Renal pelvis (tissue), 12 donors: ENCODE data around the gene SMIM10L1. TPM values are rescaled to one million over a fixed set of nuclear protein-coding genes. Genes with fewer than 3 reads are reported as not detected.

Experiments used
- DNase-seq: peaks from one replicate; pipeline ENCODE4 v3.0.0-alpha.2; 2013
- long read RNA-seq, 16 experiments: transcript quantifications; one replicate each; lab custom pipeline, GENCODE V29; 2026
- polyA plus RNA-seq, 3 donors: library from polyadenylated mRNA; unstranded; fragments of 120-200 nt; gene quantifications; one replicate each; pipeline ENCODE4 v1.2.1, GENCODE V29; 2013; ENCODE audit not compliant: insufficient read length in 3 of 3

SMIM10L1 gene
- 10 to 100 TPM; 16.9 to 18.0 (median 17.3) TPM for polyA plus RNA-seq
- long read RNA-seq, donor 1, full-length matches to known transcripts: 51 of 51 reads
- long read RNA-seq, donor 1, partial matches to known transcripts: 0 of 51 reads
- long read RNA-seq, donor 1, other reads (novel, unspliced or antisense): 0 of 51 reads
- long read RNA-seq, donor 2, full-length matches to known transcripts: 64 of 64 reads
- long read RNA-seq, donor 2, partial matches to known transcripts: 0 of 64 reads
- long read RNA-seq, donor 2, other reads (novel, unspliced or antisense): 0 of 64 reads
- long read RNA-seq, donor 3, full-length matches to known transcripts: 50 of 50 reads
- long read RNA-seq, donor 3, partial matches to known transcripts: 0 of 50 reads
- long read RNA-seq, donor 3, other reads (novel, unspliced or antisense): 0 of 50 reads
- long read RNA-seq, donor 4, full-length matches to known transcripts: 64 of 64 reads
- long read RNA-seq, donor 4, partial matches to known transcripts: 0 of 64 reads
- long read RNA-seq, donor 4, other reads (novel, unspliced or antisense): 0 of 64 reads
- long read RNA-seq, donor 5, full-length matches to known transcripts: 42 of 42 reads
- long read RNA-seq, donor 5, partial matches to known transcripts: 0 of 42 reads
- long read RNA-seq, donor 5, other reads (novel, unspliced or antisense): 0 of 42 reads
- long read RNA-seq, donor 6, full-length matches to known transcripts: 51 of 51 reads
- long read RNA-seq, donor 6, partial matches to known transcripts: 0 of 51 reads
- long read RNA-seq, donor 6, other reads (novel, unspliced or antisense): 0 of 51 reads
- long read RNA-seq, donor 7, full-length matches to known transcripts: 78 of 78 reads
- long read RNA-seq, donor 7, partial matches to known transcripts: 0 of 78 reads
- long read RNA-seq, donor 7, other reads (novel, unspliced or antisense): 0 of 78 reads
- long read RNA-seq, donor 8, full-length matches to known transcripts: 27 of 27 reads
- long read RNA-seq, donor 8, partial matches to known transcripts: 0 of 27 reads
- long read RNA-seq, donor 8, other reads (novel, unspliced or antisense): 0 of 27 reads
- long read RNA-seq, donor 9, full-length matches to known transcripts: 88 of 88 reads
- long read RNA-seq, donor 9, partial matches to known transcripts: 0 of 88 reads
- long read RNA-seq, donor 9, other reads (novel, unspliced or antisense): 0 of 88 reads
- long read RNA-seq, donor 10, full-length matches to known transcripts: 62 of 62 reads
- long read RNA-seq, donor 10, partial matches to known transcripts: 0 of 62 reads
- long read RNA-seq, donor 10, other reads (novel, unspliced or antisense): 0 of 62 reads
- long read RNA-seq, donor 11, full-length matches to known transcripts: 46 of 46 reads
- long read RNA-seq, donor 11, partial matches to known transcripts: 0 of 46 reads
- long read RNA-seq, donor 11, other reads (novel, unspliced or antisense): 0 of 46 reads
- long read RNA-seq, donor 12, full-length matches to known transcripts: 70 of 70 reads
- long read RNA-seq, donor 12, partial matches to known transcripts: 0 of 70 reads
- long read RNA-seq, donor 12, other reads (novel, unspliced or antisense): 0 of 70 reads
- long read RNA-seq, donor 13, full-length matches to known transcripts: 47 of 47 reads
- long read RNA-seq, donor 13, partial matches to known transcripts: 0 of 47 reads
- long read RNA-seq, donor 13, other reads (novel, unspliced or antisense): 0 of 47 reads
- long read RNA-seq, donor 14: 0 reads
- long read RNA-seq, donor 15, full-length matches to known transcripts: 77 of 77 reads
- long read RNA-seq, donor 15, partial matches to known transcripts: 0 of 77 reads
- long read RNA-seq, donor 15, other reads (novel, unspliced or antisense): 0 of 77 reads
- long read RNA-seq, donor 16, full-length matches to known transcripts: 69 of 69 reads
- long read RNA-seq, donor 16, partial matches to known transcripts: 0 of 69 reads
- long read RNA-seq, donor 16, other reads (novel, unspliced or antisense): 0 of 69 reads

DNA sequence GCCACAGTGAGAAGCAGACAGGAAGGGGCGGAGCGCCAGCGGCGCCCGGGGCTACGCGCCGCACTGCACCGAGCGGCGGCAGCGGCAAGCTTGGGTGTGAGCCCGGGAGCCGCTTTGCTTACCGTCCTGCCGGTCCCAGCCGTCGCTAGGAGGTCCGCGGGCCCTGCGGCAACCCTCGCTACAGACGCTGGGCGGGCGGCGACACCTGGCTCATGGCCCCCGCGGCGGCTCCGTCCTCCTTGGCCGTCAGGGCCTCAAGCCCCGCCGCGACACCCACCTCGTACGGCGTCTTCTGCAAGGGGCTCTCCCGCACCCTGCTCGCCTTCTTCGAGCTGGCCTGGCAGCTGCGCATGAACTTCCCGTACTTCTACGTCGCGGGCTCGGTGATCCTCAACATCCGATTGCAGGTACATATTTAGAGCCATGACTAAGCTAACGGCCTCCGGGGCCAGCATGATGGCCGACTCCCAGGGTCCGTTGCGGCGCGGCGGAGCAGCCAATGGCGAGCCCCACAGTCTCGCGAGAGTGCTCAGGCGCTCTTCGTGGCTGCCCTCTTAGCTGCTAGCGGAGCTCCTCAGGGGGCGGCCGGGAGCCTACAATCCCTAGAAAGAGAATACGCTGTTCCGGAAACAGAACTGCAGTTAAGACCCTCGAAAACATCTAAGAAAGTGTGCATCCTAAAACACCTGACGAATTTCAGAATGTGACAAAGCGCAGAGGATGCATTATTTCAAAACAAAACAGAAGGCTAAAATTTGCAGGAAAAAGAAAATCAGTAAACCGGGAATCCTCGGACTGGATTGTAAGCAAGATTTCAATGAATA lies at the start of gene SMIM10L1:
Gene SMIM10L1, plus strand, starts transcription at position 50 of the 824 bp plus-strand sequence. Its CDS starts 163 bp downstream, at position 213.
- DNase-seq: peak; percentile 95

DNA sequence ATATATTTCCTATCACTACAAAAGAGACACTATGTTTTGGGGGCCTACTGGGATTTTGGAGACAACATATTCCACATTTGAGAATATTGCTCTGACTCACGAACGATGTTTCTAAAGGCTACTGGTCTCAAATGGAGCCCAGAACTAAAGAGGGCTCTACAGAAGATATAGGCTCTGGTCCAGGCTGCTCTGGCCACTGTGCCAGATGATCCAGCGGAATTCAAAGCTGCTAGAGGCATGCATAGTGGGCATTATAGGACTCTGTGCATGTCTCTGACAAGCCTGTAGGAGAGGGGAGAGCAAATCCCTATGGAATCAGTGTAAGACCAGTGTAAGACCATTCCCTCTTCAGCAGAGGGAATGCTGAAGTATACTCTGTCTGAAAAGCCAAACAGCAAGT lies 40.6 kb upstream of the SMIM10L1 start:
- no peak for DNase-seq

DNA sequence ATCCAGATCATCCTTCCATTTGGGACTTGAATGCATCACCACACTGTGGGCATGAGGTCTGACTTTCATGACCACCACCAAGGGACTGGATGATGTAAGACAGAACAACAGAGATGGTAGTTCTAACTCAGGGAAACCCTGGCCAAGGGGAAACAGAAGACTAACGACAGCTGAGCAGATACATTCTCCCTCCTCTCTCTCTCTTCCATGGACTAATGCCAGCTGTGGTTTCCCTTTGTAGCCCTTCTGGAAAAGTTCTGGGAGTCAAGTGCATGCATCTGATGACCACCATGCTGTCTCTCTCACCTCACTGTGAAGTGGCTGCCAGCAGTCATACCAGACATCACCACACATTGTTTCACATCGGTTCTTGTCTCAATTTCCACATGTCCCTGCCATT lies 40.0 kb upstream of the SMIM10L1 start:
- no peak for DNase-seq

DNA sequence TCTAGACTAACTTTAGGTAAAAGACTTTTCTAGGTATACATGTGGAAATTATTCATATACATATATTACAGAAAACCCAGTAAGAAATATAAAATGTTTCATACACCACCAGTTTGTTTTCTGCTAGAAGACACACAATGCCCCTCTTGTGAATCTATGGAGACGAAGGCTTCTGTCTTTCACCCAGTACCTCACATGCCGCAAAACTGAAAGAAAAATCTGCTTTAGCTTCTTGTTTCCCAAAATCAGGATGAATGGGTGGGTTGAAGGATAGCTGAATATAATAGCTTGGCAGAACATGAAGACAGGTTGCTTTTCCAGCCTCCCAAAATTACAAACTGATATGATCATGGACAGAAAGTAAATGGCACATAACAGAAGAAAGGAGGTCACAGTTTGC lies 37.8 kb upstream of the SMIM10L1 start:
- no peak for DNase-seq

DNA sequence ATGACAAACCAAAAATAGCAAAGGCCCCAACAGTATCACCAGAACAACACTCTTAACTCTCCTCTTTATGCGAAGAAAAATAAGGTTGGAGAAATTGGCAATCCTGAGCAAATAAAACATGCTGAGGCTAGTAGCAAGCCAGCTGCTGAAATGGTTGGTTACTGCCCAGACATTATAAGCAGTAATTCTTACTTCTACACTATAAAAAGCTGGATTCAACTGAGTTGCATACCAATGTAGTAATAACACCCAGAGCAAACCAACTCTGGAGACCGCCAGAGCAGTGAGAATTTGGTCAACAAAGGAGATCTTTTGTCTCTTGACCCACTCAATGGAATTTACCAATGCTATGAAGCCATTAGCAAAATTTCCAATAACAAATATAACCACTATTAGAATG lies 37.2 kb upstream of the SMIM10L1 start:
- no peak for DNase-seq

DNA sequence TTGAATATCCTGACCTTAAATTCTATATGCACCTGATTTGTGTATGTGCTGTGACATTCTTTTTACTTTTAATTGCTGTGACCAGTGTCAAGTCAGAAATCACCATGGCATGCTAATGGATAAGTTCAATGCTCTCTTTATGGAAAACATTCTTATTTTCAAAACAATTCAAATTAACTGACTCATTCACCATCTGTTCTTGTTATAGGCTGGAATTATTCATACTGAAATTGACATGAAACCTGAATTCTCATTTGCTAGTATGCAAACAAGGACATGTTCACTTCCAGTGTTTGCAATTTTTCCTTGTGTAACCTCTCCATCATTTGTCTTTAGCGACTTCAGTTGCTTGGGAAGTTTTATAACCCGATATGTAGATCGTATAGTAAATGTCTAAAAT lies 36.7 kb upstream of the SMIM10L1 start, which contains the start of gene TAS2R30:
Gene TAS2R30, minus strand, starts transcription at position 340 of the 400 bp plus-strand sequence. CDS start 400 bp downstream, outside the sequence.
- no peak for DNase-seq

DNA sequence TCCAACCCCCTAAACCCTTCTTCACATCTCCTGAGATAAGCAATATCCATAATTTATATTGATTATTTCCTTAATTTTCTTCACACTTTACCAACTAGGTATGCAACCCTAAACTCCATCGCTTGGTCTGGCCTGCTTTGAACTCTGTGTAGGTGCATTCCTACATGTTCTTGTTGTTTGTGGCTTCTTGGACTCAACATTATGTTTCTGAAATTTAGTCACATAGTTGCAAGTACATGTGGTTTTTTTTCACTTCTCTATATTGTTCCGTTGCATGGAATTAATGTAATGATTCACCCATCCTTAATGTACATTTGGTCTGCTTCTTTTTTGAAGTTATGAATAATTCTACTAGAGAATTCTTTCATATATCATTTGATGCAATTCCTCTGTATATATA lies 34.9 kb upstream of the SMIM10L1 start:
- DNase-seq: no peak

DNA sequence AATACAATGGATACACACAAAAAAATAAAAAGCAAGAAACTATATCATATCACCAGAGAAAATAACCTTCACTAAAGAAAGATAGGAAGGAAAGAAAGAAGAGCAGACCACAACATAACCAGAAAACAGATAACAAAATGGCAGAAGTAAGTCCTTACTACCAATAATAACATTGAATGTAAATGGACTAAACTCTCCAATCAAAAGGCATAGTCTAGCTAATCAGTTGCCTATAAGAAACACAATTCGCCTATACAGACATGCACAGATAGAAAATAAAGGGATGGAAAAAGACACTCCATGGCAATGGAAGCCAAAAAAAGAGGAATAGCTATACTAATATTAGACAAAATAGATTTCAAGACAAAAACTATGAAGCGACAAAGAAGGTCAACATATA lies 27.6 kb upstream of the SMIM10L1 start:
- no peak for DNase-seq

DNA sequence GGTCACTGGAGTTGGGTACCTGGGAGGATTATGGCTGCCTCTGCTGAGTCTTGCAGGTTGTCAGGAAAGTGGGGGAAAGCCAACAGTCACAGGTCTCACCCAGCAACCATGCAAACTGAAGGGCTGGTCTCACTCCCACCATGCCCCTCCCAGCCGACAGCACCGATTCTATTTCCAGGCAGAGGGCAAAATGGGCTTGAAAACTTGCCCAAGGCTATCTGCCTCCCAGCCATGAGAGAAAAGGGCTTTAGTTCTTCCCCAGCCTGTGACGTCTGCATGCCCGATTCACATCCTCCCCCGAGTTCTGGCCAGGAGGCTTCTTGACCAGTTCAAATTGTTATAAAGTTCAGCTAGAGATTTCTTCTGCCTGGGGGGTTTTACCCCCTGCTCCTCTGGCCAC lies 26.7 kb upstream of the SMIM10L1 start:
- no peak for DNase-seq

DNA sequence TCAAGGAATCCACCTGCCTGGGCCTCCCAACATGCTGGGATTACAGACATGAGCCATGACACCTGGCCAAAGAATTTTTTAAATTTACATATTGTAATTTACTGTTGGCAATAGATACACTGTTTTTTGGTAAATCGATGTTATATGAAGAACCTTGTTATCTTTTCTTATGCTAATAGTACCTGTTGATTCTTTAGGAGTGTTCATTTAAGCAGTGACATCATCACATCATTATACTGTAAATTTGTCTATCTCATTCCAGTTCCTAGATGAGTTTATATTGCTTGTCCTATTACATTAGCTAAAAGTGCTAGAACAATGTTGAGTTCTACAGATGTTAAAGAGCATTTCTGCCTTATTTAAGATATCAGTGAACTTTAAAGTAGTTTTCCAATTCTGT lies 23.6 kb upstream of the SMIM10L1 start:
- no peak for DNase-seq

DNA sequence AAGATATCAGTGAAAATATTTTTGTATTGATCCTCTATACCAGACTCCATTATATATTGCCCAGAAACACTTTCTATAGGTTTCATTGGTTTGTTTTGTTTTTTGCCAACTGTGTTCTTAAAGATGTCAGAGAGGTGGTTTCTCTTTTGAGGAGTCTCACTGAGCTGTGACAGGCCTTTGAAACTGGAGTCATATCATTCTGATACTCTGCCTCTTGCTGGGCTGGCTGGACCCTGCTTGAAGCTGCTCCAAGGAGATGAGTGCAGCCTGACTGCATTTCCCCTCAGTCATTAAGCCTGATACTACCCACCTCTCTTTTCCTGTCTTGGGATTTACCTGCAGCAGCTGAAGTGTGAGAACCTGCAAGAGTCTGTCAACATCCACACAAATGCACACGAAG lies 20.2 kb upstream of the SMIM10L1 start:
- DNase-seq: no peak

DNA sequence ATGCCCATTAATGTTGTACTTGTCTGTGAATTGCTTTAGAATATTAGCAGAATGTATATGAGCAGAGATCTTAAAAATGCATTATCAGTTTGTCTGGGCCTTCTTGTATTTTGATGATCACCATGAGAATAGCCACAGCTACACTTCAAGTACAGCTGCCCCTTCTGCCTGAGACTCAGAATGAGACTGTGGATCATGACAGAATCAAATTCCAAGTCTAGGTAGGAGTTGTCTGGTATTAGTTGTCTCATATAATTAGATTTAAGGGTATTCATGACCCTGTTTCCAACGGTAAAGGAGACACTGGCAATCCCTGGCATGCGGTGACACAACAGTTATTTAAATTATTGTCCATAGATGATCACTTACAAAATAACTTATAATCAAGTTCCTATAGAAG lies 18.3 kb upstream of the SMIM10L1 start:
- no peak for DNase-seq

DNA sequence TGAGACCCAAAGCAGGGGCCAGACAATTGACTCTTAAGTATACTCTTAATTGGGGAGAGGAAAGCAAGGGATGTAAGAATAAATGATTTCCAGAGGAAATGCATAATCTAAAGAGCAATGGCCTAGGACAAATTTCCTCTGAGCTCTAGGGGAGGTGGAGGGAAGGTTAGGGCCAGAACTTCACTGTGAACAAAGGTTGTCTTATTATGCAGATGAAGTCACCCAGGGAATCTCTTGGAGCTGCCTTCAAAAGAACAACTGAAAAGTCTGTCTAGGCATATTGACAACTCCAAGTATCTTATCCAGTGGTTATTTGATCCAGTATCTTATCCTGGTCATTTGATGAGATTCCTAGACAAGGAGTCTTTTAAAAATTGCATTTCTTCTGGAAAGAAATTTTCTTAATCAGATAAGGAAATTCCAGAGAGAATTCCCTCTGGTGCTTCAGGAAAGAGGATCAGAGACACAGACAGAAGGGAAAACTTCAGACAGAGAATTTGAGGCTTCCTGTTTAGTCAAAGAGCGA lies 16.5 kb upstream of the SMIM10L1 start:
- DNase-seq: no peak

DNA sequence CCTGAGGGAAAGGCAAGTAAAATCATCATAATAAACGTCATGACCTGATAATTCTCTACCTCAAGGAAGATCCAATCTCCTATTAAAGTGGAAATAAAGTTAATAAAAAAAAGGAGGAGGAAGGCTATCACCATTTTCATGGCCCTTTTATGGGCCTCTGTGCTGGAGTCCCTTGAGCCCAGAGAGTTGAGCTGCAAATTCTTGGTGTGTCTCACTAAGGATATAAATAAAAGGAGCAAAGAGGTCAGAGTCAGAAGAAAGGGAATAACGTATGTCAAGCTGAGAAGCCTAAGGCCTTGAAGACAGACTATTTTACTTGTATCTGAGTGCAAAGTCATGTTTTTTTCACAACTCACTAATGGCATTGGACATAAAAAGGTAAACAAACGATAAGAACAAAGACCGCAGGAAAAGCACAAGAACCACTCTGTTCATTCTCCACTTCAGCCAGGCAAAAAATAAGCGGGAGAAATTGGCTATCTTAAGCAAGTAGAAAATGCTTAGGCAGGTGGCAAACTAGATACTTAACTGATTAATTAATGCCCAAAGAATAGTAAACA lies 12.0 kb upstream of the SMIM10L1 start:
- DNase-seq: no peak

DNA sequence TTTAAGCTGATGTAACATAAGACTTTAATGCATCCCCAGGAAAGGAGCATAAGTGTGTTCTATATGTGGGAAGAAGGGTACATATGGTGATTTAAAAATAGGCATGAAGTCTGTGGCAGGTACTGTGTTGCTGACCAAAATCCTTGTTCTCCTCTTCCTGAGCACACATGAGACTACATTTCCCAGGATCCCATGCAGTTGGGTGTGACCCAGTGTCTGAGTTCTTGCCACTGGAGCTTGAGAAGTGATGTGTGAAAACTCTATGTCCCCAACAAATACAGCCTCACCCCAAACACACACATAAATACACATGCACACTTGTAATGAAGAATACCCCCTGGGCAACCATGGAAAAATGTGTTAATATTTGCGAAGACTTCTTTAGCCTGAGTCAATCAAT lies 8.5 kb upstream of the SMIM10L1 start:
- no peak for DNase-seq

DNA sequence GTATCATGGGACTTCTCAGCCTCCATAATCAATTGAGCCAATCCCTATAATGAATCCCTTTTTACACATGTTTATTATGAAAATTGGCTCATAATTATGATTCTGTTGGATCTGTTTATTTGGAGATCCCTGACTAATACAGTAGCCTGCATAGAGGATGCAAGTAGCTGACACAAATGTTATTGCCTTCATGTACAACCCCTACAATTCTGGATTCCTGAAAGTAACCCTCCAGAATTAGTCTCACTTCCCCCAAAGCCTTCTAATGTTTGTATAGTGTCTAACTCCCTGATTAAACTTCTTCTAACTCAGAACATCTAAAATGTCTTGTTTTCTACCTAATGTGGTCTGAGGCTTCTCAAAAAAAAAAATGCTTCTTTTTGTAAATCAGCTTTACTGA lies 6.6 kb upstream of the SMIM10L1 start:
- DNase-seq: no peak

DNA sequence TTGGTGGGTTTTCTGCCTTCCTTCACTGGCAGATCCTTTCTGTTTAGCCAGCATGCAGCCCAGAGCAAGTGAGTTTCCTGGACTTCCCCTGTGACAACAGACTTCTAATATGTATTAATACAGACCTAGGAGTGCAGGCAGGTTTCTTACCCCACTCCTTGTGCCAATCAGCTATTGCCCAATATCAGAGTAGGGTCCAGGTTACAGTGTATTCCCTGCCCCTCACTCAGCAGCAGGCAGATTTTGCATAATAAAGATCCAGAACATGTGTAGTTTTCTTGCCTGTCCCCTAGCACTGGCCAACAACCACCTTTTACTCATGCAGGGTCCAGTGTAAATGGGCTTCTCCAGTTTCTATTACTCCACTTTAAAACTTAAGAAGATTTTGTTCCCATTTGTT lies 4.7 kb upstream of the SMIM10L1 start:
- no peak for DNase-seq

DNA sequence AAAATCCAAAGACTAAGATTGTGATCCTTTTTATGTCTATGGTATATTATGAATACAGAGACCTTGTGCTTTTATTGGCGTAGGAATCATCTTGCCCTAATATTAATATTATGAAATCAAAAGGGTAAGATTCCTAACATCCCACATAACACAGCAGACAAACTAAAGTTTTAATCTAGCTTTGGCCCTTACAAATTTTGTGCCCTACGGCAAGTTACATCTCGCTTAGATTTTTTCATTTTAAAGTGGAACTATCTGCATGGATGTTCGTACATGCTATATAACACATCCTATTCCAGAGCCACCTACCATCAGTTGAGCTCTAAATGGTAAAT lies 217 bp upstream of the SMIM10L1 start:
- no peak for DNase-seq
